ACHN (cell line): ENCODE measurements around the gene C2orf69.

ENCODE experiments used
- DNase-seq: peaks from one replicate; pipeline ENCODE4 v3.0.0-alpha.2; 2015
- in situ Hi-C: cut with HindIII; loops from 2 replicates; pipeline ENCODE4 v1.10.0; 2017; ENCODE audit warnings: low sequenced_read_pairs, low pct_ligation_motif_present, low pct_unique_long_range_greater_than_20kb

The C2orf69 gene

DNA sequence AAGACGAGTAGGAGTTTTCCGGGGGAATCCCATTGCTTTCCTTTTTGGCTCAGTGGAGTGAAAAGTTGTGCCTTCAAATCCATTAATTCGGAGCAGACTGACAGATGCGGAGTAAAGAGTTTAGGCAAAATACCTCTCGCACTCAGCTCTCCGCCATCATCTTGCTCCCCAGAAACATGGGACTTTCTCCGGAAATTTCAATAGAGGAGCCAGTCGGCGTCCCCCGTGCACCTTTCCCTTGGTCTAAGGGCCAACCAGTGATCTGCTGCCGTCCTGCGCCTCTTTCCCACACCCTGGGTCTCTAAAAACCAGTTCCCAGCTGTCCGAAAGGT, 43.9 kb downstream of the C2orf69 start:
- peak; percentile 54 for DNase-seq
- in situ Hi-C loops = no loop called here

- peak; percentile 88 for DNase-seq
- in situ Hi-C loops = no loop called here
Observed at GRCh38 chr2:199955339-199956061, 44.4 kb downstream of the C2orf69 start, which contains the start of the genes MAIP1 and TYW5. TSS of gene MAIP1 (plus strand) at chr2:199955582. CDS start at chr2:199955799, 217 bp downstream. TSS of gene TYW5 (minus strand) at chr2:199955491. CDS start at chr2:199955470, 21 bp downstream.

DNA sequence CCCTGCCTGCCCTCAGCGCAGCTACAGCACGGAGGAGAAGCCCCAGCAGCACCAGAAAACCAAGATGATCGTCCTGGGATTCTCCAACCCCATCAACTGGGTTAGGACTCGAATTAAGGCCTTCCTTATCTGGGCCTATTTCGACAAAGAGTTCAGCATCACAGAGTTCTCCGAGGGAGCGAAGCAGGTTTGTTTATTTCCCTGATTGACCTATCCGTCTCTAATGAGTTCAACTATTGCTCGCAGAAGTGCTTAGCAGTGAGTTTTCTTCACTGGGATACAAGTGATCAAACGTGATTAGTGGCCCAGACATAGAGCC, 44.9 kb downstream of the C2orf69 start:
- in situ Hi-C loops = no loop called here

GRCh38 chr2:199958014-199958413, 46.9 kb downstream of the C2orf69 start:
- no peak for DNase-seq
- in situ Hi-C loops = no loop called here

More for the DNA sequence above, 44.9 kb downstream of the C2orf69 start:
- DNase-seq = no peak

- DNase-seq = no peak
- in situ Hi-C loops = no loop called here
Observed at GRCh38 chr2:199962203-199962602, 51.1 kb downstream of the C2orf69 start.

GRCh38 chr2:199966405-199966804, 55.3 kb downstream of the C2orf69 start:
- in situ Hi-C loops = no loop called here
- no peak for DNase-seq

GRCh38 chr2:199966976-199967375, 55.9 kb downstream of the C2orf69 start:
- in situ Hi-C loops = no loop called here

GRCh38 chr2:199968126-199968525, 57.0 kb downstream of the C2orf69 start:
- in situ Hi-C loops = no loop called here
- DNase-seq = no peak

More at GRCh38 chr2:199966976-199967375, 55.9 kb downstream of the C2orf69 start:
- DNase-seq = no peak

DNA sequence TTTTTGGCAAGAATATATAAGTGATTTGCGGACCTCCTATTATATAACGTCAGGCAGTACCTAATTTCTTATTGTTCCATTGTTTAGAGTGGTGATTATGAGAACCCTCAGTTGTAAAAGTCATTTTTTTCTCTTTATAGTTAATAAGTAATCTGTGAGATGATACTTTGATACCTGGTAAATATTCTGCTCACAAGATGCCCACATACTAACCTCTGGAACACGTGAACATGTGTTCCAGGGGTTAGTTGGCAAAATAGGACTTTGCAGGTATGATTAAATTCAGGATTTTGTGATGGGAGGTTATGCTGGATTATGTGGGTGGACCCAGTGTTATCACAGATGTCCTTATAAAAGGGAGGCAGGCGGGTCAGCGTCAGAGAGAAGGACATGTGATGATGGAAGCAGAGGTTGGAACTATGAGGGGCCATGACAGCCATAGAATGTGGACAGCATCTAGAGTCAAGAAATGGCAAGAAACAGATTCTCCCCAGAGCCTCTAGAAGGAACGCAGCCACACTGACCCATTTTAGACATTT, 61.1 kb downstream of the C2orf69 start:
- DNase-seq = no peak
- in situ Hi-C loops = no loop called here

DNA sequence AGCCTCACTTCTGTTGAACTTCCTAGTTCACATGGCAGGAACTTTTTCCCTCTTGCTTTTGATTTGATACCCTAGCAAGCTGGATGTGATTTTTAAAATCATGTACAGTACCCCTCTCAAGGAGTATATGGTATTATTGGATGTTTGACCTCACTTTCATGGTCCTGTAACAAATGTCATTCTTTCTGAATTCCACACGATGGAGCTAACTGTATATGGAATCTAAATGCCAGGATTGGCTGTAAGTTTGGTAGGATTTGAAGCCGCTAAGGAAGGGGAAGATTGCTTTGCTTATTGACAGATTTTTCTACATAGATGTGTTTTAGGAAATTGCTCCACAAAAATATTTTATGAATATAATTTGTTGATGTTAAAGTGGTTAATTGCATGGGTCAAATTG, 62.6 kb downstream of the C2orf69 start:
- in situ Hi-C loops = no loop called here
- DNase-seq = peak; percentile 57

DNA sequence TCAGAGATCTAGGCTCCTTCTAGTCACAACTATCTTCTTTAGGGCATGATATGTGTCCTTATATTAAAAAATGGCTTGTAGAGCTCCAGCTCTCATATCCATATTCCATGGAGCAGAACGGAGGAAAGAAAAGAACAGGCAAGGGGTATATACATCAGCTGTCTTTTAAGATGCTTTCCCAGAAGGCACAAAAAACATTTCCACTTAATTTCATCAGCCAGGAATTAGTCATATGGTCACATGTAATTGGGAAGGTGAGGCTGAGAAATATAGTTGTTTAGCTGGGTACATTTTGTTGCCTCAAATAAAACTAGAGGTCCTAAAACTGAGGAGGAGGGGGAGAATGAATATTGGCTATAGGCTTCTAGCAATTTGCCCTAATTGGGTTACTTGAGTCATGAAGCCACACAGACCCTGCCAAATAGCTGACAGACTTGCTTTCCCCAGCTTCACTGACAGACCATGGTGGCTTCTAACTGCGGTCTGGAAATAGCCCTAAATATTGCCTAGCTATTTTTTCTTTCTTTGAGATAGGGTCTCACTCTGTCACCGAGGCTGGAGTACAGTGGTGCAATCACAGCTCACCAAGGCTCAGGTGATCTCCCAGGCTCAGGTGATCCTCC, 64.3 kb downstream of the C2orf69 start:
- DNase-seq = no peak
- in situ Hi-C loops = loop anchor here (25.0 kb wide), 1 partner anchor 512 kb away; no protein-coding TSS in a partner anchor
